Measurements from ENCODE around the gene ABCC4. TPM values are rescaled to one million over a fixed set of nuclear protein-coding genes. Genes with fewer than 3 reads are reported as not detected.

ABCC4 gene
- total and polyA plus RNA-seq, 2 donors (not counting 1 experiment from before 2014, with no cell fraction given) = 1.8 to 7.1 TPM

GRCh38 chr13:95328386-95328785 lies 27.1 kb upstream of the ABCC4 start:
- TF ChIP-seq EZH2 (IDR thresholded peaks at IDR 0.05; ENCODE audit: borderline replicate concordance, insufficient read depth, low read depth, low read length, poor library complexity, severe bottlenecking) (no peak), CTCF (IDR thresholded peaks at IDR 0.05) (no peak)
- DNase-seq (no peak), ATAC-seq (ENCODE audit: low read depth) (no peak)
- no peaks in the 10 kb centered on the region for H3K4me1 Mint-ChIP-seq
- no peaks in the 10 kb centered on the region for H3K9me3 Mint-ChIP-seq (ENCODE audit: insufficient read depth)
- intact Hi-C loops (cut with micrococcal nuclease) = no loop called here
- no peaks in the 10 kb centered on the region for H3K4me1 ChIP-seq (ENCODE audit: control insufficient read depth in 2 of 2, insufficient read depth in 2 of 2, low read length in 2 of 2)
- H3K27ac ChIP-seq (ENCODE audit: low read length in 2 of 2) = no peak overlapping the region
- ChIA-PET CTCF (no interaction called here), POLR2A (no interaction called here)
- H4K20me1 ChIP-seq (ENCODE audit: control insufficient read depth, insufficient read depth, low read length, poor library complexity, severe bottlenecking) = no peaks in the 10 kb centered on the region
- no peak overlapping the region for H3K27ac Mint-ChIP-seq
- H3K9me3 ChIP-seq (ENCODE audit: control extremely low read depth in 1 of 3, control insufficient read depth in 2 of 3, insufficient read depth in 1 of 3, low read length in 2 of 3) = no peaks in the 10 kb centered on the region
- WGBS (ENCODE audit: insufficient coverage) = 100% methylated on average over 1 of the region's 5 CpGs
- no peaks in the 10 kb centered on the region for H3K36me3 ChIP-seq (replicated peaks in 1 of 2; ENCODE audit: control extremely low read depth in 1 of 2, control insufficient read depth in 1 of 2, extremely low read depth in 1 of 2, insufficient read depth in 2 of 2, low read length in 1 of 2)
- no peaks in the 10 kb centered on the region for H3K27me3 Mint-ChIP-seq
- H3K27me3 ChIP-seq (replicated peaks in 1 of 4; ENCODE audit: control extremely low read depth in 1 of 4, control insufficient read depth in 3 of 4, insufficient read depth in 4 of 4, low read length in 3 of 4) = no peaks in the 10 kb centered on the region
- H3K4me2 ChIP-seq (replicated peaks; ENCODE audit: low read depth, low read length, poor library complexity, severe bottlenecking) = no peak overlapping the region
- H3K4me3 ChIP-seq (ENCODE audit: control extremely low read depth in 1 of 5, extremely low read depth in 1 of 5, insufficient read depth in 1 of 5, low read depth in 2 of 5, low read length in 4 of 5) = no peak overlapping the region
- no peak overlapping the region for H3K9ac ChIP-seq (ENCODE audit: low read length)
- no peak overlapping the region for H3K4me3 Mint-ChIP-seq
- no peaks in the 10 kb centered on the region for H3K79me2 ChIP-seq (ENCODE audit: control insufficient read depth, insufficient read depth, low read length)
- H2AFZ ChIP-seq (ENCODE audit: insufficient read depth, low read depth, low read length, poor library complexity, severe bottlenecking) = no peak overlapping the region

- Histone ChIP-seq H3K36me3 (replicated peaks in 1 of 2; ENCODE audit: control extremely low read depth in 1 of 2, control insufficient read depth in 1 of 2, extremely low read depth in 1 of 2, insufficient read depth in 2 of 2, low read length in 1 of 2) (no peaks in the 10 kb centered on the region), H3K4me3 (ENCODE audit: control extremely low read depth in 1 of 5, extremely low read depth in 1 of 5, insufficient read depth in 1 of 5, low read depth in 2 of 5, low read length in 4 of 5) (no peak overlapping the region), H4K20me1 (ENCODE audit: control insufficient read depth, insufficient read depth, low read length, poor library complexity, severe bottlenecking) (no peaks in the 10 kb centered on the region), H3K9ac (ENCODE audit: low read length) (no peak overlapping the region), H3K27ac (ENCODE audit: low read length in 2 of 2) (no peak overlapping the region), H3K79me2 (ENCODE audit: control insufficient read depth, insufficient read depth, low read length) (no peaks in the 10 kb centered on the region), H2AFZ (ENCODE audit: insufficient read depth, low read depth, low read length, poor library complexity, severe bottlenecking) (no peak overlapping the region), H3K27me3 (replicated peaks in 1 of 4; ENCODE audit: control extremely low read depth in 1 of 4, control insufficient read depth in 3 of 4, insufficient read depth in 4 of 4, low read length in 3 of 4) (no peaks in the 10 kb centered on the region), H3K4me1 (ENCODE audit: control insufficient read depth in 2 of 2, insufficient read depth in 2 of 2, low read length in 2 of 2) (no peaks in the 10 kb centered on the region), H3K9me3 (ENCODE audit: control extremely low read depth in 1 of 3, control insufficient read depth in 2 of 3, insufficient read depth in 1 of 3, low read length in 2 of 3) (no peaks in the 10 kb centered on the region), H3K4me2 (replicated peaks; ENCODE audit: low read depth, low read length, poor library complexity, severe bottlenecking) (no peak overlapping the region)
- WGBS (ENCODE audit: insufficient coverage) = 100% methylated on average over 7 of the region's 10 CpGs
- intact Hi-C loops (cut with micrococcal nuclease) = no loop called here
- ATAC-seq (ENCODE audit: low read depth) = no peak
- H3K4me1 Mint-ChIP-seq = no peaks in the 10 kb centered on the region
- POLR2A ChIA-PET = no interaction called here
- no peak for DNase-seq
- H3K9me3 Mint-ChIP-seq (ENCODE audit: insufficient read depth) = no peaks in the 10 kb centered on the region
- no peak overlapping the region for H3K4me3 Mint-ChIP-seq
- CTCF ChIA-PET = no interaction called here
- H3K27me3 Mint-ChIP-seq = no peaks in the 10 kb centered on the region
- TF ChIP-seq CTCF (IDR thresholded peaks at IDR 0.05) (no peak), EZH2 (IDR thresholded peaks at IDR 0.05; ENCODE audit: borderline replicate concordance, insufficient read depth, low read depth, low read length, poor library complexity, severe bottlenecking) (no peak)
- H3K27ac Mint-ChIP-seq = no peak overlapping the region
Observed at GRCh38 chr13:95327190-95327589, 25.9 kb upstream of the ABCC4 start.
